Measurements from ENCODE around the gene GAP43.
A peak's percentile ranks its signal among the peaks of the same experiment; 100 is the strongest.

The GAP43 gene

GRCh38 chr3:115697263-115698053, 74.1 kb downstream of the GAP43 start:
- no peak for TF ChIP-seq JUND (IDR thresholded peaks at IDR 0.05; ENCODE audit: low read depth)
- in situ Hi-C loops (cut with HindIII; ENCODE audit: low pct_unique_long_range_greater_than_20kb, low sequenced_read_pairs): no loop called here
- DNase-seq (ENCODE audit: low read depth in 1 of 2, low spot score in 1 of 2): peak in 1 of 2 experiments; percentile 6

DNA sequence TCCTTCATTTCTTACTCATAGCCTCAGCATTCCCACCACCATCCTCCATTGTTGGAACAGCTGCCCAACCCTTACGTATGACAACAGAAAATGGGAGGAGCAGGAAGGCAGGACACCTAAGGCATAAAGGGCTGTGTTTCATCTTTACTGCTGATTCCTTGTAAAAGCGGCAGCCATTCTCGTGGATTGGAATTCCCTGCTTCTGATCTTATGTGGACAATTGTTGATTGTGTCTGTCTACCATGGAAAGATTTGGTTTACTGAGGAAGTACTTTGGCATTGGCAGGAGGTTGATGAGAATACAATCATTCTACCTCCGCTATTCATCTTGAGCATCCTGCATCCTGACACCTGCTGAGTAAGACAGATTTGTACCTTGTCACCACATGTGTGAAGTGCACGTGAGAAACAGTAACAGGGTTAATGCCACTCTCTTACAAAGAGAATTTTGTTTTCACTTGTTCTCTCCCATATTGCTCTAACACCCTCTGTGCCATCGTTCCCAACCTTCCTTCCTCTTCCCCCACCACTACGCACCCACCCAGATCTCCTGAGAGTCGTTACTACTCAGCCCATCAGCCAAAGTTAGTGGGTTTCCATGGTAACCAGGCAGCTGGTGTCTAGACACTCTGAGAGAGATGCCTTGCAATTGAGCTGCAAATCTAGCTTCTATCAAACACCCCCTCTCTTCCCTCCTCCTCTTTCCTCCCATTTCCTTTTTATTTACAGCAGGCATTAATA, 75.7 kb downstream of the GAP43 start:
- no peak for DNase-seq (ENCODE audit: low read depth in 1 of 2, low spot score in 1 of 2)
- no peak for TF ChIP-seq JUND (IDR thresholded peaks at IDR 0.05; ENCODE audit: low read depth)
- in situ Hi-C loops (cut with HindIII; ENCODE audit: low pct_unique_long_range_greater_than_20kb, low sequenced_read_pairs): no loop called here

DNA sequence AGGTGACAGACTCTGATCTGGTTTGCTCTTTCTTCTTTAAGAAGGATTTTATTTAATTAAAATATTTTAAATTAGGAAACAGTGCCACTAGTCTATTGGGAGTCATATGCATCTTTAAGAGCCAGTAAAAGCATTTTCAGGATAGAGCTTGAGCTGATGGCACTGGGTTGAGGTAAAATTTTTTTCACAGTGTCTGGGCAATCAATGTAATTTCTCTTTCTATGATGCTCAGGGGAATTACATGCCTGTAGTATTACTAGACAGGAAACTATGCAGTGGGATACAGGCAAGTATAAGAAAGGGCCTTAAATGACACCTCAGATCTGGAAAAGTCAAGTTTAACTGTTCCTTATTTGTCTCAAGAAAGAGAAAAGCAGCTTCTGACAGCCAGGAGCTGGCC, 76.4 kb downstream of the GAP43 start:
- TF ChIP-seq JUND (IDR thresholded peaks at IDR 0.05; ENCODE audit: low read depth): no peak
- in situ Hi-C loops (cut with HindIII; ENCODE audit: low pct_unique_long_range_greater_than_20kb, low sequenced_read_pairs): no loop called here
- DNase-seq (ENCODE audit: low read depth in 1 of 2, low spot score in 1 of 2): no peak

DNA sequence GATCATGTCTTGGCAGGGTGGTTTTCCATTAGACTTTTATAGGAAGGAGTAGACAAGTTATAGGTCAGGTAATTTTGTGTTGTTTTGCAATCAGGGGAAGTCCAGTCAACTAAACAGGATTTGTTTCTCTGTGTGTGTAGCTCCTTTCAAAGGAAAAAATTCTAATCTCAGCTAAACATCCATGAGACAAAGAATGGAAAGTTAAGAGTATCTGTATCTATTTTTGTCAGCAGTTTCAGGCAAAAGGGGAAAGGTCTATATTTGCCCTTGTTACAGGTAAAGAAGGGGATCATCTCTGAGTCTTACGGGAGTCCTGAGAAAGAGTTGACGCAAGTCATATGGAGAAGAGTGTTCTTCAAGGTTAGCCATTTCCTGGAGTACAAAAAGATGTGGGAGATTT, 79.3 kb downstream of the GAP43 start:
- DNase-seq (ENCODE audit: low read depth in 1 of 2, low spot score in 1 of 2): no peak
- no peak for TF ChIP-seq JUND (IDR thresholded peaks at IDR 0.05; ENCODE audit: low read depth)
- in situ Hi-C loops (cut with HindIII; ENCODE audit: low pct_unique_long_range_greater_than_20kb, low sequenced_read_pairs): no loop called here

GRCh38 chr3:115704661-115705338, 81.5 kb downstream of the GAP43 start:
- TF ChIP-seq JUND (IDR thresholded peaks at IDR 0.05; ENCODE audit: low read depth): no peak
- no peak for DNase-seq (ENCODE audit: low read depth in 1 of 2, low spot score in 1 of 2)
- in situ Hi-C loops (cut with HindIII; ENCODE audit: low pct_unique_long_range_greater_than_20kb, low sequenced_read_pairs): no loop called here

DNA sequence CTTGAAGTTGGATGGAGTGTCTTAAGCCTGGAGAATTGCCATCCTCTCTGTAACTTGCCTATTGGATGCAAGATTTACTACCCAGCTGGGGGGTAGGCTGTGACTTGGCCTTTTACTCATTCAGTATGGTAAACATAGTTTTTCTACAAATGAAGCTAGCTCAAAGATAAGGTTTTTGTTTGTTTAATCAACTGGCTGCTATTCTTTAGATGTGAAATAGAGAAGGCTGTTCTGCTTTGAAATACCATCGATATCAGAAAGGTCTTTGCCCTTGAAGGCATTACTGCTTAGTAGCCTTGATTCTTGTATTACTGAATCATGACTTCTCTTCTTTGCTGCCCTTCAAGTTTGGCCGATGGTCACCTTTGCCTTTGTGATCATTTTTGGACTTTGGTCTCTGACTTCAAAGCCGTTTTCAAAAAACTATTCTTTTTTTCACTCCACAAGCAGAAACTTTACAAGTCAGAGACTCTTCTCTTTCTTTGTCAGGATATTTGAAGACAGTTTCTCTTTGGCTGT, 83.1 kb downstream of the GAP43 start:
- TF ChIP-seq JUND (IDR thresholded peaks at IDR 0.05; ENCODE audit: low read depth): no peak
- in situ Hi-C loops (cut with HindIII; ENCODE audit: low pct_unique_long_range_greater_than_20kb, low sequenced_read_pairs): no loop called here

DNA sequence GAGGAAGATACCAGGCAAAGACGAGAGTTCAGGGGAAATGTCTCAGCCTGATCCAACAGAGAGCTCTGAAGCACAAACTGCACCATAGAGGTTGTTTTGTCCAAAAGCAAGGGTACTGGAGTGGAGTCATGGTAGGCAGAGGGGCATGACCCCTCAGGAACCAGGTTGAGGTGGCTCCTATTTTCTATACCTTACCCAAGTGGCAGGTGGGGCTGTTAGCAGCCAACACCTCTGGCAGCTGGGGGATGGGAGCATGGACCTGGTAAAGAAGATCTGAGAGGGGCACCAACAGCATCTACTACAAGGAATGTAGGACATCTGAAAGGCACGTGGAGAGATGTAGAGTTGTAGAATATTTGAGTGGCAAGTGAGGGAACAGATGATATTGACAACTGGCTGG, 85.2 kb downstream of the GAP43 start:
- TF ChIP-seq JUND (IDR thresholded peaks at IDR 0.05; ENCODE audit: low read depth): no peak
- in situ Hi-C loops (cut with HindIII; ENCODE audit: low pct_unique_long_range_greater_than_20kb, low sequenced_read_pairs): no loop called here
- no peak for DNase-seq (ENCODE audit: low read depth in 1 of 2, low spot score in 1 of 2)

More for the DNA sequence above, 83.1 kb downstream of the GAP43 start:
- DNase-seq (ENCODE audit: low read depth in 1 of 2, low spot score in 1 of 2): no peak

DNA sequence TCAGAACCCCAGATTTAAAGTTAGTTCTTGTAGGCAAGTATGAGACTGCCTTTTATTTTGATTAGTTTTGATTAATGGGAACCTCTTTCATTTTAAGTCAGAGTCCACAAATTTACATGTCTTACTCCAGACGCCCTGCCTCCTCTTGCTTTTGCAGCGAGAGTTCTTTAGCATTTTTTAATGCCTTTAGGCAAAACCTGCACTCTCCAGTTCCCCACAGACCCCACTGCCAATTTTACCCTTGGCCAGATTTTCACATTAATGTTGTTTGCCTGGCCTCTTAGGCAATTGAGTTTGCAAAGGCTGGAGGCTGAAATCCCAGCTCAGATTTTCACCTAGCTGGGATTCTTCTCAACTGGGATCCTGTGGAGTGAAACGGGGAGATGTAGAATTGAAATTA, 85.8 kb downstream of the GAP43 start:
- TF ChIP-seq JUND (IDR thresholded peaks at IDR 0.05; ENCODE audit: low read depth): no peak
- in situ Hi-C loops (cut with HindIII; ENCODE audit: low pct_unique_long_range_greater_than_20kb, low sequenced_read_pairs): no loop called here
- no peak for DNase-seq (ENCODE audit: low read depth in 1 of 2, low spot score in 1 of 2)

DNA sequence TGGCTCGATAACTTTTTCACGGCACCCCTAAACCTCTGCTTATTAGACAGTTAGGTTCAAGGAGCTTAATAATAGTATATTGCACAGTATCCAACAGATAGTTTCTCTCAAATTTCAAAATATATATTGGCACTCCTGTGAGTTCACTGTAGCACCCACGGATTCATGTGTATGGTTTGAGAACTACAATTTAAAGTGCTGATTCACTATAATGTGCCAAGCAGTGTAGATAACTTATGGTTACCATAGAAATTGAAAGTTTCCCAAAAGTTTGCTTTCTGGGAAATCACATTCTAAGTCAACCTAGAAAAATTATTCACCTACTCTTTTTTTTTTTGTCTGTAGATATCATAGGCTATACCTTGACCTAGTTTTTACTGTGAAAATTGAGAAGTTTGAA, 86.6 kb downstream of the GAP43 start:
- in situ Hi-C loops (cut with HindIII; ENCODE audit: low pct_unique_long_range_greater_than_20kb, low sequenced_read_pairs): no loop called here
- TF ChIP-seq JUND (IDR thresholded peaks at IDR 0.05; ENCODE audit: low read depth): no peak
- no peak for DNase-seq (ENCODE audit: low read depth in 1 of 2, low spot score in 1 of 2)

DNA sequence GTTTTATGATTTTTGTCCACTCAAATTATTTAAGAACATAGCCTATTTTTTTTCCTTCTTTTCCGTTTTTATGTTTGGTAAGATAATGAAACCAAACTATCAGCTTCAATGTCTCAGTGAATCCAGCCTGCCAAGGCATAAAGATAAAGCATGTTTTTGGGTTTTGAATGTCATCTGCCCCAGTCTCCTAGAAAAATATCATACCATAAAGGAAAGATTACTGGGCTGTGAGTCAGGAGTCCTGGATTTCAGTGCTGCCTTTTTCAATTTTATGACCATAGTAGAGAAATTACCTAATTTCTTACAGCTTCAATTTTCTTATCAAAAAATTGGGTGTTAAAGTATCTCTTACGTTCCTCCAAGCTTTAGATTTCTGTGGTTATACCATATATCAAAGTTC, 87.5 kb downstream of the GAP43 start:
- in situ Hi-C loops (cut with HindIII; ENCODE audit: low pct_unique_long_range_greater_than_20kb, low sequenced_read_pairs): no loop called here
- TF ChIP-seq JUND (IDR thresholded peaks at IDR 0.05; ENCODE audit: low read depth): no peak
- DNase-seq (ENCODE audit: low read depth in 1 of 2, low spot score in 1 of 2): no peak

DNA sequence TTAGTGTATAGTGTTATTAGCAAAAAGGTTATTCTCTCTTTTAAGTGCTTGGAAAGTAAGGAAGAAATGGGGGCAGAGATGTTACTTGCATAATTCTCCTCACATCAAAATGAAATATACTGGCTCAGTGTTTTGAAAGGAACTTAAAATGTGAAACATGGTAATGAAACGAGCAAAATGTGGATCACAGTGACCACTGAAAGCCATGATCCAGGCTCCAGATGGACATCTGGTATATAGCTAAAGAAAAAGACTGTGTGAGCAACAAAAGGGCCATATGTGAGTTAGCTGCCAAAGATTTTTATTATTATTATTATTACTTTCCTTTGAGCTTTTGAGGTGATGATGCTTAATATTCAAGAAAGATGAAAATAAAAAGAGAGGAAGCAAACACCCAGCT, 89.6 kb downstream of the GAP43 start:
- no peak for DNase-seq (ENCODE audit: low read depth in 1 of 2, low spot score in 1 of 2)
- TF ChIP-seq JUND (IDR thresholded peaks at IDR 0.05; ENCODE audit: low read depth): no peak
- in situ Hi-C loops (cut with HindIII; ENCODE audit: low pct_unique_long_range_greater_than_20kb, low sequenced_read_pairs): no loop called here

GRCh38 chr3:115713284-115713683, 90.0 kb downstream of the GAP43 start:
- in situ Hi-C loops (cut with HindIII; ENCODE audit: low pct_unique_long_range_greater_than_20kb, low sequenced_read_pairs): no loop called here
- no peak for TF ChIP-seq JUND (IDR thresholded peaks at IDR 0.05; ENCODE audit: low read depth)
- no peak for DNase-seq (ENCODE audit: low read depth in 1 of 2, low spot score in 1 of 2)
